ENCODE data around the gene RAB11FIP3. TPM values are rescaled to one million over a fixed set of nuclear protein-coding genes. Genes with fewer than 3 reads are reported as not detected.
"Not testable (repeated sequence)": the region's sequence is repeated elsewhere in the genome, so short reads cannot be mapped to it uniquely, and the experiment has no call there.

RAB11FIP3 gene
- 30.6 and 33.3 TPM in 2 replicates for total RNA-seq

- intact Hi-C loops (cut with micrococcal nuclease) = loop anchor here (1.0 to 2.0 kb wide), 2 partner anchors 24 to 42 kb away; partner anchors contain the start of gene DECR2
Observed at GRCh38 chr16:425082-425718, at the start of gene RAB11FIP3. RAB11FIP3 (plus strand) TSS chr16:425649; CDS start chr16:426007, 358 bp downstream.

- intact Hi-C loops (cut with micrococcal nuclease) = no loop called here
Observed at GRCh38 chr16:375927-376816, 49.3 kb upstream of the RAB11FIP3 start.

GRCh38 chr16:376817-377418, 48.5 kb upstream of the RAB11FIP3 start:
- intact Hi-C loops (cut with micrococcal nuclease) = no loop called here

DNA sequence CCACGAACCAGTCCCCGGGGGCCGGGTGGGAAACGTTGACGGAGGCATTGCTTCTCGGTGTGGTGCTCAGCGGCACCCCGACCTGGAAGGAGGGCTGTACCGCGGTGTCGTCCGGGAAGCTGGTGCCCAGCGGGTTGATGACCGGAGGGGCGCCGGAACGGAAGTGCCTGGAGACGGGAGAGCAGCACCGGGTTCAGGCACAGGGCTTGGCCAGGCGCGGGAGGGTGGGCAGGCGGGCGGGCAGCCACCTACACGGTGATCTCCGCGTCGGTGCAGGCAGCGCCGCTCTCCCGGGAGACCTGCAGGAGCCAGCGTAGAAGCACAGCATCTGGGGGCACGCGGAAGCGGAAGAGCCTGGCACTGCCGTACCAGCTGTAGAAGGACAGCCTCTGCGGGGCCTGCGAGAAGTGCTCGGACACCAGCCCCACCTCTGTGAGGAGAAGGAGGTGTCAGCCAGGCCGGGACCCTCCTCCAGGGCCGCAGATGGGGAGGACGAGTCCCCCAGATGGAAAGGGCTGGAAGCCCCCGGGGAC, 48.0 kb upstream of the RAB11FIP3 start:
- intact Hi-C loops (cut with micrococcal nuclease) = no loop called here

DNA sequence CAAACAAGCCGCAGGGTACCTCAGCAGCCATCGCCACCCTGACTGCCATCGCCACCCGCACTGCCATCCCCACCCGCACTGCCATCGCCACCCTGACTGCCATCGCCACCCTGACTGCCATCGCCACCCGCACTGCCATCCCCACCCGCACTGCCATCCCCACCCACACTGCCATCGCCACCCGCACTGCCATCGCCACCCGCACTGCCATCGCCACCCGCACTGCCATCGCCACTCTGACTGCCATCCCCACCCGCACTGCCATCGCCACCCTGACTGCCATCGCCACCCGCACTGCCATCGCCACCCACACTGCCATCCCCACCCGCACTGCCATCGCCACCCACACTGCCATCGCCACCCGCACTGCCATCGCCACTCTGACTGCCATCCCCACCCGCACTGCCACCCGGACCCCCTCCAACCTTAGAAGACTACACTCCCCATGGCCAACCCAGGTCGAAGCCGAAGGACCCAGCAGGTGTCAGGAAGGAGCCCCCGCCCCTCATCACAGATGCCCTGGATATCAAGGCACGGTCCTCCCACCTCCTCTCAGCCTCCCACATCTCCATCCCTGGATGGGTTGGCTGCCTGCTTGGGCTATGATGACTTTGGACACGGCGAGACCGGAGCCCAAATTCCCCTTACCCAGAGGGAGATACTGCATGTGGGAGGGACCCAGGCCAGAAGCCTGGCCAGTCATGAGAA, 47.2 kb upstream of the RAB11FIP3 start:
- intact Hi-C loops (cut with micrococcal nuclease) = not testable (repeated sequence)

DNA sequence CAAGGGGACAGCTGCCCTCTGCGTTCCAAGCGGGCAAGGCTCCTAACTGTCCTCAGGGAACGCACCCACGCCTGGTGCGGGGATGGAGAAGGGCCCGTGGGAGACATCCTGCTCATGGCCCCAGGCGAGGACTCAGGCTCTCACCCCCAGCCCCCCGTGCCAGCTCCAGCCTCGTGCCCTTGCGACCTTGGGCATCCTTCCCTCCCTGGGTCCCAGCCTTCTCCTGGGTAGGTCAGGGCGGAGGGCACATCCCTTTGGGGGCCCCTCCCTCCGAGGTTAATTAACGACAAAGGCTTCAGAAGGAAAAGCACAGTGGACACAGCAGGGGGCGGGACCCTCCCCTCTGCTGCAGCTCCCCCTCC, 46.6 kb upstream of the RAB11FIP3 start:
- intact Hi-C loops (cut with micrococcal nuclease) = no loop called here

- intact Hi-C loops (cut with micrococcal nuclease) = no loop called here
Observed at GRCh38 chr16:379183-379960, 46.1 kb upstream of the RAB11FIP3 start.

- intact Hi-C loops (cut with micrococcal nuclease) = loop anchor here (5.0 kb wide), 1 partner anchor 207 kb away; no protein-coding TSS in a partner anchor
Observed at GRCh38 chr16:379961-380761, 45.3 kb upstream of the RAB11FIP3 start.

GRCh38 chr16:380762-381011, 44.8 kb upstream of the RAB11FIP3 start:
- intact Hi-C loops (cut with micrococcal nuclease) = loop anchor here (1.0 to 5.0 kb wide), 2 partner anchors 21 to 207 kb away; partner anchors contain the start of gene DECR2

- intact Hi-C loops (cut with micrococcal nuclease) = loop anchor here (1.0 to 5.0 kb wide), 2 partner anchors 20 to 206 kb away; partner anchors contain the start of gene DECR2
Observed at GRCh38 chr16:381012-381788, 44.2 kb upstream of the RAB11FIP3 start.

- intact Hi-C loops (cut with micrococcal nuclease) = loop anchor here (1.0 to 5.0 kb wide), 3 partner anchors 19 to 205 kb away; partner anchors contain the start of genes DECR2 and RAB11FIP3
Observed at GRCh38 chr16:381789-382717, 43.4 kb upstream of the RAB11FIP3 start, which contains the start of gene PGAP6. PGAP6 (minus strand) TSS chr16:381978; CDS start chr16:381821, 157 bp downstream.

DNA sequence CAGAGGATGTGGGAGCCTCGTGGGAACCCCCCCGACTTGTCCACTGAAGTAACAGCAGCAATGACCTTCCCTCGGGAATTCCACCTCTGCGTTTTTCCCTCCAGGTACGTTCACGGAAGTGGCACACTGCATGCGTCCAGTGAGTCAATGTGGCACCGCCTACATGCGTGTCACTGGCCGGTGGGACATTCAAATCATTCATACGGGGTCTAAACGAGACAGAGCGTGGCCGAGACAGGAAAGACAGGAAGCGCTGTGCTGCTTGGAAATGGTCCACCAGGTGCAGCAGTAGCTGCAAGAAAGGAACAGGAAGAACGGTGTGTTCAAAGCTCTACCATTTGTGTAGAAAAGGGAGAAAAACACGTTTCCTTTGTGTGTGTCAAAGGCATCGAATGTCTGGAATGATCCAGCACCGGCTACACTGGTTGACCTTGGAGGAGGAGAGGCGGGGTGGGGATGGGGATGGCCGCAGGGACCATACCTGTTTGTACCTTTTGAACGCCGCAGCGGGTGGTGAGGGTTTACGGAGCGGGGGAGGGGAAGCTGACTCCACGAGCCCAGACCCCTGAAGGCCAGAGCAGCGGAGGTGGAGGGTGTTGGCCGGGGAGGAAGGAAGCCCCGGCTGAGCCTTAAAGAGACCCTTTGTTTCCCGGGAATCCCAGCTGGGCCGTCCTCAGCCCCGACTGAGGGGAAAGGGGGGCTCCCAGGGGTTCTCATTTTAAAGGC, 42.0 kb upstream of the RAB11FIP3 start:
- intact Hi-C loops (cut with micrococcal nuclease) = loop anchor here (2.0 to 5.0 kb wide), 2 partner anchors 41 to 204 kb away; partner anchors contain the start of gene RAB11FIP3

GRCh38 chr16:386641-387156, 38.8 kb upstream of the RAB11FIP3 start:
- intact Hi-C loops (cut with micrococcal nuclease) = no loop called here

GRCh38 chr16:387761-388666, 37.4 kb upstream of the RAB11FIP3 start:
- intact Hi-C loops (cut with micrococcal nuclease) = not testable (repeated sequence)

DNA sequence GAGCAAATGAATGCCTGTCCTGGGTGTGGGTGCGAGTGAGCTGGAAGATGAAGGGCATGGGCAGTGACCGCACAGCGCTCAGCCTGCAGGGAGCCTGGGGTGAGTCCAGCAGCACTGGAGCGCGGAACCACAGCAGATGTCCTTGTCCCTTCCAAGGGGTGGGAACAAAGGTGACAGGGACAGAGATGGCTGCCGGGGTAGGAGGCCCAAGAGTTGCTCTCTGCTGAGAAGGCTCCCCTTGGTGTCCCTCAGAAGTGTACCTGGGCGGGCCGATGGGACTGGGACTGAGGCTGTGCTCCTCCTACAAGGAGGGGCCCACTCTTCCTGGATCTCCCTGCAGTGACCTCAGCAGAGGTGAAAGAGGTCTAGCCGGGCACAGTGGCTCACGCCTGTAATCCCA, 36.1 kb upstream of the RAB11FIP3 start:
- intact Hi-C loops (cut with micrococcal nuclease) = no loop called here

All from T-helper 2 cell treated with Interferon-gamma antibody and Interleukin-4, amounts not matched to agents 100 ng/mL and 5 ng/mL, for 36 hours (primary cell).